GM12891 (cell line): Measurements from ENCODE around the gene CERK.

Experiments used
- POLR2AphosphoS5 ChIP-seq: IDR thresholded peaks from 2 replicates; pipeline ENCODE4 v1.6.1; 2011; ENCODE audit warnings: low read depth, low read length, control low read depth
- TAF1 ChIP-seq: IDR thresholded peaks from 2 replicates; pipeline ENCODE4 v1.6.1; 2011; ENCODE audit warnings: low read depth, low read length, control low read depth

DNA sequence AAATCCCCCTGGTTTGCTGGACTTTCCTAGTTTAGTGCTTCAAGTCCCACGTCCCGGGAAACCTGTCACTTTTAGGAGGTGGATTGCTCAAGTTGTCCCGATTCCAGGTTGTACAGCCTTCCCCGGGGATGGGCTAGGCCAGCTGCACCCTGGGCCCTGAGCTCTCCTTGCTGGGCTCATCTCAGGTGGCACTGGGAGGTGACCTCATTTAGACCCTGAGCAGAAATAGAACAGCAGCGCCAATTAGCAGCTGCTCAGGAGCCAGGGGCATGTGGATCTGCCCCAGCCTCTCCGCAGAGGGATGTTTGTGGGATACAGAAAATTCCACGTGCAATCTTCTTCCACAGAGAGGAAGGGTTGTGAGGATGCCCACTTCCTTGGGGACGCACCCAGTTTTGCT lies 9.6 kb upstream of the CERK start:
- TF ChIP-seq POLR2AphosphoS5 (no peak), TAF1 (no peak)
